Measurements from ENCODE around the gene ESX1.

ESX1 gene

DNA sequence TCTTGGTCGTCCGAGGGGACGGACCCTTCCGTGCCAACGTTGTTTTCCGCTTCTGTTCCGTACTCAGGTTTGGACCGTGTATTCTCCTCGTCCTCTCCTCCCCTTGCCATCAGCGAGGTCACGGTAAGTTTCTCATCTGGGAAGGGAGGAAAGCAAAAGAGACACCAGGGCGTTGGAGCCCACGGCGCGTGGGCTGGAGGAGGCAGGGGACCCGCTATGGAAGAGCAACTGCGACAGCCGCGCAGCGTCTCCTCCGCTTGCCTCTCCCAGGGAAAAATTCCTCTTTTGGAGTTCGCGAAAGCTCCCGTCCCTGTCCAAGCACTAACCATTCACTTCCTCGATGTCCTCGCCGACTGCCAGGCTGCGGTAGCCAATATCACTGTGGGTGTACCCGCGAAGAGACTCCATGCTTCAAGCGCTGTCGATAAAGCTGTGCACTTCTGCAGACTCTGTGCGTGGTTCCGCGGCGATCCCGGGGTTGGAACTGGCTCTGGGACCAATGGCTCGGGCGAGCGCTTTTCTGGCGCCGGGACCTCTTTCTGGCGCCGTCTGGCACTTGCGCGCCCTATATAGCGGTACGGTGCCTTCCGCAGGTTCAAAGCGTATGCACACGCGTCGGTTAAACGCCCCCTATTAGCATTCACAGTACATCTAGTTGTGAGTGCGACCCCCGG is at the start of gene ESX1:
Gene ESX1 (minus strand): TSS at position 492 of the 674 bp plus-strand sequence. CDS start 84 bp downstream, at position 408.
- ChIA-PET POLR2A (no interaction called here), CTCF (interaction anchor here (0.5 to 1.7 kb wide), 3 partner anchors 24 to 342 kb away, joined by 3 to 8 read pairs (median 4); no protein-coding TSS in a partner anchor)
- DNase-seq (ENCODE audit: extremely low spot score) = no peak
- TF ChIP-seq TARDBP (IDR thresholded peaks at IDR 0.05) (no peak), FOXA1 (IDR thresholded peaks at IDR 0.05) (no peak), FOXK2 (IDR thresholded peaks at IDR 0.05) (no peak), FOXM1 (IDR thresholded peaks at IDR 0.05; ENCODE audit: borderline replicate concordance) (no peak), SP1 (IDR thresholded peaks at IDR 0.05) (no peak), BHLHE40 (IDR thresholded peaks at IDR 0.05; ENCODE audit: borderline replicate concordance) (no peak), HDGF (IDR thresholded peaks at IDR 0.05; ENCODE audit: borderline replicate concordance) (no peak), ELF4 (IDR thresholded peaks at IDR 0.05) (no peak), L3MBTL2 (conservative IDR thresholded peaks at IDR 0.05) (no peak), LEF1 (IDR thresholded peaks at IDR 0.05; ENCODE audit: borderline replicate concordance) (no peak), CTBP1 (IDR thresholded peaks at IDR 0.05; ENCODE audit: borderline replicate concordance) (no peak), ARNT (IDR thresholded peaks at IDR 0.05) (no peak)

DNA sequence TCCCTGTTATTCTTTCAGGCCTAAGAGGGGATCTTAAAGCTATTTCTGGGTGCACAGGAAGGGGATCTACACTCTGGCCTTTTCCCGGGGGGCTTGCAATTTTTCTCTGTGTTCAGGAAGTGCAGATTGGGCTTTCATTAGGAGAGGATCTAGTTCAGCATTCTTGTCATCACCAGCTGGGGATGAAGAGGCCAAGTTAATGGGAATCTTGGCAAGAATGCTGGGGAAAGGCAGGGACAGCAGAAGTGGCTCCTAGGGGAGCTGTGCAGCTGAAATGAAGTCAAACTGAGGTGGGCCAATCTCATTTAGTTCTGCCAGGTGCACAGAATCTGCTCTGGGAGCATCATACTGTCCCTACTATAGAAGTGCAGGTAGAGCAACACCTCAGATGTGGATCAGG is 40.9 kb upstream of the ESX1 start:
- ChIA-PET POLR2A (no interaction called here), CTCF (interaction anchor here (0.5 to 0.6 kb wide), 2 partner anchors 116 to 401 kb away, joined by 3 read pairs; no protein-coding TSS in a partner anchor)
- TF ChIP-seq ELF4 (IDR thresholded peaks at IDR 0.05) (no peak), CTBP1 (IDR thresholded peaks at IDR 0.05; ENCODE audit: borderline replicate concordance) (no peak), SP1 (IDR thresholded peaks at IDR 0.05) (no peak)
- no peak for DNase-seq (ENCODE audit: extremely low spot score)

- no peak for TF ChIP-seq SP1 (IDR thresholded peaks at IDR 0.05)
- DNase-seq (ENCODE audit: extremely low spot score) = no peak
- ChIA-PET POLR2A (no interaction called here), CTCF (interaction anchor here (1.0 kb wide), 1 partner anchor 20 kb away, joined by 3 read pairs; no protein-coding TSS in a partner anchor)
Measured at GRCh38 chrX:104288961-104289360, 34.2 kb upstream of the ESX1 start.

DNA sequence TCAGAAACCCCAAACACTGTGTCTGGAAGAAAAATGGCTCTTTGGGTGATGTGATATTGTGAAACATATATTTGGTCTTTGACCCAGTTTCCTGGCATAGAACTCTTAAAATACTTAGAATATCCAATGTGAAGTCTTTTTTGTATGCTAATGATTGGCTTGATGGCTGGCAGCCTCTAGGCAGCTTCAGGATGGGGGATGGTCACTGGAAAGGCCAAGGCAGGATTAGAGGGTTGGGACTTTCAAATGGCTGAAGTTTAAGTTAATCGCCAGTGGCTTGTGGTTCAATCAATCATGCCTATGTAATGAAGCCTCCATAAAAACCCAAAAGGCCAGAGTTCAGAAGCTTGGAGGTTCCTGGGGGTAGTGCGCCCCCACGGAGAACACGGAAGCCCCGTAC is 33.5 kb upstream of the ESX1 start:
- CTCF ChIA-PET = no interaction called here
- TF ChIP-seq CTBP1 (IDR thresholded peaks at IDR 0.05; ENCODE audit: borderline replicate concordance) (no peak), ARNT (IDR thresholded peaks at IDR 0.05) (no peak), FOXM1 (IDR thresholded peaks at IDR 0.05; ENCODE audit: borderline replicate concordance) (no peak), L3MBTL2 (conservative IDR thresholded peaks at IDR 0.05) (no peak), NFRKB (IDR thresholded peaks at IDR 0.05) (no peak), BHLHE40 (IDR thresholded peaks at IDR 0.05; ENCODE audit: borderline replicate concordance) (no peak), ZNF384 (IDR thresholded peaks at IDR 0.05) (no peak)
- DNase-seq (ENCODE audit: extremely low spot score) = no peak
- POLR2A ChIA-PET = no interaction called here

DNA sequence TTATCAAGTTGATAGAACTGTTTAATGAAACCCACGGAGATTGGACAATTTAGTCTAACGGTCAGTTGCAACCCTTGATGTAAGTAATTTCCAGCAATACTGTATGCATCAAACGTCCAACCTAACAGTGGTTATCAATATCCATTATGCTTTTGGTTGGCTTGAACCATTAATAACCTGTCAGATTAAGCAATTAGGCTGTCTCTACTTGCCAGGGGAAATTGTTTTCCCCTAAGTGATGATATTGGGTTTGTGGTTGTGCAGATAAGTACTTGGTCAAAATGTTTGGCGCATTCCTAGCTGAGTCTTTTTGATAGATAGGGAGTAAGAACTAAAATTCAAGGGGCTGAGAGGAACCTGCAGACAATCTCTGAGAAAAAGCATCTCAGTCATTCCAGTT is 30.5 kb upstream of the ESX1 start:
- POLR2A ChIA-PET = no interaction called here
- no peak for DNase-seq (ENCODE audit: extremely low spot score)
- CTCF ChIA-PET = interaction anchor here (0.5 to 1.3 kb wide), 2 partner anchors 15 to 92 kb away, joined by 3 read pairs; no protein-coding TSS in a partner anchor
- no peak for TF ChIP-seq LEF1 (IDR thresholded peaks at IDR 0.05; ENCODE audit: borderline replicate concordance)
- TF ChIP-seq FOXK2 (IDR thresholded peaks at IDR 0.05) = no peak
- TF ChIP-seq ZNF384 (IDR thresholded peaks at IDR 0.05) = no peak
- TF ChIP-seq HDGF (IDR thresholded peaks at IDR 0.05; ENCODE audit: borderline replicate concordance) = no peak
- TF ChIP-seq NFRKB (IDR thresholded peaks at IDR 0.05) = no peak
- no peak for TF ChIP-seq CTBP1 (IDR thresholded peaks at IDR 0.05; ENCODE audit: borderline replicate concordance)
- no peak for TF ChIP-seq ARNT (IDR thresholded peaks at IDR 0.05)
- no peak for TF ChIP-seq SP1 (IDR thresholded peaks at IDR 0.05)
- no peak for TF ChIP-seq SUZ12 (IDR thresholded peaks at IDR 0.05)
- TF ChIP-seq, protein P1, sequence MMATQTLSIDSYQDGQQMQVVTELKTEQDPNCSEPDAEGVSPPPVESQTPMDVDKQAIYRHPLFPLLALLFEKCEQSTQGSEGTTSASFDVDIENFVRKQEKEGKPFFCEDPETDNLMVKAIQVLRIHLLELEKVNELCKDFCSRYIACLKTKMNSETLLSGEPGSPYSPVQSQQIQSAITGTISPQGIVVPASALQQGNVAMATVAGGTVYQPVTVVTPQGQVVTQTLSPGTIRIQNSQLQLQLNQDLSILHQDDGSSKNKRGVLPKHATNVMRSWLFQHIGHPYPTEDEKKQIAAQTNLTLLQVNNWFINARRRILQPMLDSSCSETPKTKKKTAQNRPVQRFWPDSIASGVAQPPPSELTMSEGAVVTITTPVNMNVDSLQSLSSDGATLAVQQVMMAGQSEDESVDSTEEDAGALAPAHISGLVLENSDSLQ (IDR thresholded peaks at IDR 0.05) = no peak
- no peak for TF ChIP-seq TARDBP (IDR thresholded peaks at IDR 0.05)
- no peak for TF ChIP-seq L3MBTL2 (conservative IDR thresholded peaks at IDR 0.05)
- no peak for TF ChIP-seq FOXA1 (IDR thresholded peaks at IDR 0.05)
- TF ChIP-seq BHLHE40 (IDR thresholded peaks at IDR 0.05; ENCODE audit: borderline replicate concordance) = no peak

GRCh38 chrX:104284507-104284906 is 29.8 kb upstream of the ESX1 start:
- TF ChIP-seq CTBP1 (IDR thresholded peaks at IDR 0.05; ENCODE audit: borderline replicate concordance) = peak; percentile 79; the same call in 1 of the 2 replicates
- no peak for TF ChIP-seq SUZ12 (IDR thresholded peaks at IDR 0.05)
- 0 out of 2 replicates have a peak, but pooled peaks have one; percentile 23 for TF ChIP-seq ZNF384 (IDR thresholded peaks at IDR 0.05)
- TF ChIP-seq SP1 (IDR thresholded peaks at IDR 0.05) = no peak
- TF ChIP-seq ELF4 (IDR thresholded peaks at IDR 0.05) = no peak
- TF ChIP-seq ARNT (IDR thresholded peaks at IDR 0.05) = no peak
- no peak for TF ChIP-seq NFRKB (IDR thresholded peaks at IDR 0.05)
- TF ChIP-seq, protein P1 (IDR thresholded peaks at IDR 0.05) = peak; percentile 73
- no peak for TF ChIP-seq TARDBP (IDR thresholded peaks at IDR 0.05)
- peak; percentile 36 for DNase-seq (ENCODE audit: extremely low spot score)
- CTCF ChIA-PET = interaction anchor here (0.5 kb wide), 1 partner anchor 91 kb away, joined by 3 read pairs; no protein-coding TSS in a partner anchor
- POLR2A ChIA-PET = no interaction called here

GRCh38 chrX:104282166-104282725 is 27.5 kb upstream of the ESX1 start:
- ChIA-PET POLR2A (no interaction called here), CTCF (interaction anchor here (1.4 to 1.5 kb wide), 2 partner anchors 11 to 13 kb away, joined by 3 to 6 read pairs; no protein-coding TSS in a partner anchor)
- TF ChIP-seq L3MBTL2 (conservative IDR thresholded peaks at IDR 0.05) (no peak), SUZ12 (IDR thresholded peaks at IDR 0.05) (no peak), TARDBP (IDR thresholded peaks at IDR 0.05) (no peak), HDGF (IDR thresholded peaks at IDR 0.05; ENCODE audit: borderline replicate concordance) (no peak), NFRKB (IDR thresholded peaks at IDR 0.05) (no peak), LEF1 (IDR thresholded peaks at IDR 0.05; ENCODE audit: borderline replicate concordance) (no peak), ZNF384 (IDR thresholded peaks at IDR 0.05) (no peak), ELF4 (IDR thresholded peaks at IDR 0.05) (no peak), ARNT (IDR thresholded peaks at IDR 0.05) (no peak), BHLHE40 (IDR thresholded peaks at IDR 0.05; ENCODE audit: borderline replicate concordance) (no peak), SP1 (IDR thresholded peaks at IDR 0.05) (no peak), FOXK2 (IDR thresholded peaks at IDR 0.05) (no peak)
- TF ChIP-seq, protein P1 (IDR thresholded peaks at IDR 0.05) = no peak
- no peak for DNase-seq (ENCODE audit: extremely low spot score)
